Calu3 (cell line): ENCODE results near the gene FCHSD2. TPM values are rescaled to one million over a fixed set of nuclear protein-coding genes. Genes with fewer than 3 reads are reported as not detected.

Experiments
- BruUV-seq: library from RNA; stranded (reverse); fragments of 400-500 nt; replicated peaks from 2 replicates; lab custom pipeline; 2021; lab: Mats Ljungman, UMichigan
- CTCF ChIA-PET: fragments of 300-600 bp; sonication (Branson Sonifier 250); formaldehyde crosslinking; loops from one replicate; lab custom pipeline; 2022; ENCODE audit warnings: antibody characterized with exemption; lab: Charles Lee
- DNase-seq: peaks from one replicate; pipeline ENCODE4 v3.0.0; 2022
- H3K27ac Mint-ChIP-seq: one replicate; pipeline ENCODE4 v1.8.0; 2022; ENCODE audit warnings: mixed read lengths; ENCODE audit not compliant: unreplicated experiment
- H3K27me3 Mint-ChIP-seq: one replicate; pipeline ENCODE4 v1.8.0; 2022; ENCODE audit warnings: mixed read lengths; ENCODE audit not compliant: unreplicated experiment
- H3K36me3 Mint-ChIP-seq: one replicate; pipeline ENCODE4 v1.8.0; 2022; ENCODE audit warnings: mild to moderate bottlenecking, moderate library complexity, mixed read lengths; ENCODE audit not compliant: insufficient read depth, unreplicated experiment
- H3K4me1 Mint-ChIP-seq: one replicate; pipeline ENCODE4 v1.8.0; 2022; ENCODE audit warnings: mild to moderate bottlenecking, low read depth, mixed read lengths; ENCODE audit not compliant: unreplicated experiment
- H3K4me3 Mint-ChIP-seq: one replicate; pipeline ENCODE4 v1.8.0; 2022; ENCODE audit warnings: mild to moderate bottlenecking, low read depth, moderate library complexity, mixed read lengths; ENCODE audit not compliant: unreplicated experiment
- H3K9me3 Mint-ChIP-seq: one replicate; pipeline ENCODE4 v1.8.0; 2022; ENCODE audit warnings: low read depth, mixed read lengths; ENCODE audit not compliant: unreplicated experiment
- intact Hi-C: fragments of 100-400 bp; cut with micrococcal nuclease; formaldehyde crosslinking; loops from one replicate; pipeline ENCODE4 v1.10.0; 2022; ENCODE audit not compliant: unreplicated experiment
- total RNA-seq: library from RNA; stranded (reverse); gene quantifications from 2 replicates; pipeline ENCODE4 v1.2.3, GENCODE V29; 2022
- TF ChIP-seq, protein P1 (sequence below): fragments of 200-600 bp; IDR thresholded peaks from one replicate; pipeline ENCODE4 v1.8.0; 2022; ENCODE audit warnings: antibody characterized with exemption; ENCODE audit not compliant: unreplicated experiment

Gene FCHSD2
- total RNA-seq, 1 experiment from 2014 or later, result 16.2 TPM

DNA sequence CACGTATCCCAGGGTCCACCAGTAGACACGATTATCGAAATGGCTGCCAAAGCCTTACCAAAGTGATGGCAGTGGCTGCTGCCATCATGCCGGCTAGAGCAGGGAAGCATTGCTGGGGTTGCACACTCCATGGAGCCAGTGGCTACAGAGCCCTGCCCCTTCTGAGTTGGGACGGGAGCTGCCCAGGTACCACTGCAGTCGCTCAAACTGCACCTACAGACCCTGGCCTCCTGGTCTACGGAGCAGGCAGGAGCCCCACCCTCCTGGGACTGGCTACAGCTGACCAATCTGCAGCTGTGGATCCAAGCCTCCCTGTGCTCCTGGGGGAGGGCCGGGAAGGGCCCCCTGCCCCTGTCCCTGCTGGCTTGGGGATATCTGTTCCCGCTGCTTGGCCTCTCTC is 216.5 kb downstream of the FCHSD2 start:
- TF ChIP-seq, protein P1, sequence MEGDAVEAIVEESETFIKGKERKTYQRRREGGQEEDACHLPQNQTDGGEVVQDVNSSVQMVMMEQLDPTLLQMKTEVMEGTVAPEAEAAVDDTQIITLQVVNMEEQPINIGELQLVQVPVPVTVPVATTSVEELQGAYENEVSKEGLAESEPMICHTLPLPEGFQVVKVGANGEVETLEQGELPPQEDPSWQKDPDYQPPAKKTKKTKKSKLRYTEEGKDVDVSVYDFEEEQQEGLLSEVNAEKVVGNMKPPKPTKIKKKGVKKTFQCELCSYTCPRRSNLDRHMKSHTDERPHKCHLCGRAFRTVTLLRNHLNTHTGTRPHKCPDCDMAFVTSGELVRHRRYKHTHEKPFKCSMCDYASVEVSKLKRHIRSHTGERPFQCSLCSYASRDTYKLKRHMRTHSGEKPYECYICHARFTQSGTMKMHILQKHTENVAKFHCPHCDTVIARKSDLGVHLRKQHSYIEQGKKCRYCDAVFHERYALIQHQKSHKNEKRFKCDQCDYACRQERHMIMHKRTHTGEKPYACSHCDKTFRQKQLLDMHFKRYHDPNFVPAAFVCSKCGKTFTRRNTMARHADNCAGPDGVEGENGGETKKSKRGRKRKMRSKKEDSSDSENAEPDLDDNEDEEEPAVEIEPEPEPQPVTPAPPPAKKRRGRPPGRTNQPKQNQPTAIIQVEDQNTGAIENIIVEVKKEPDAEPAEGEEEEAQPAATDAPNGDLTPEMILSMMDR, result no peak
- BruUV-seq, result no TSS peak
- no peak overlapping the region for H3K27ac Mint-ChIP-seq
- no peaks in the 10 kb centered on the region for H3K36me3 Mint-ChIP-seq
- DNase-seq, result no peak
- intact Hi-C loops, result no loop called here
- no peaks in the 10 kb centered on the region for H3K4me1 Mint-ChIP-seq
- H3K4me3 Mint-ChIP-seq, result no peak overlapping the region
- CTCF ChIA-PET, result interaction anchor here (2.0 kb wide), 1 partner anchor 252 kb away, joined by 23 read pairs; no protein-coding TSS in a partner anchor
- H3K27me3 Mint-ChIP-seq, result no peaks in the 10 kb centered on the region
- H3K9me3 Mint-ChIP-seq, result no peaks in the 10 kb centered on the region

GRCh38 chr11:72924568-72925190 is 217.4 kb downstream of the FCHSD2 start:
- DNase-seq, result no peak
- intact Hi-C loops, result loop anchor here (1.0 kb wide), 1 partner anchor 254 kb away; no protein-coding TSS in a partner anchor
- H3K4me3 Mint-ChIP-seq, result no peak overlapping the region

DNA sequence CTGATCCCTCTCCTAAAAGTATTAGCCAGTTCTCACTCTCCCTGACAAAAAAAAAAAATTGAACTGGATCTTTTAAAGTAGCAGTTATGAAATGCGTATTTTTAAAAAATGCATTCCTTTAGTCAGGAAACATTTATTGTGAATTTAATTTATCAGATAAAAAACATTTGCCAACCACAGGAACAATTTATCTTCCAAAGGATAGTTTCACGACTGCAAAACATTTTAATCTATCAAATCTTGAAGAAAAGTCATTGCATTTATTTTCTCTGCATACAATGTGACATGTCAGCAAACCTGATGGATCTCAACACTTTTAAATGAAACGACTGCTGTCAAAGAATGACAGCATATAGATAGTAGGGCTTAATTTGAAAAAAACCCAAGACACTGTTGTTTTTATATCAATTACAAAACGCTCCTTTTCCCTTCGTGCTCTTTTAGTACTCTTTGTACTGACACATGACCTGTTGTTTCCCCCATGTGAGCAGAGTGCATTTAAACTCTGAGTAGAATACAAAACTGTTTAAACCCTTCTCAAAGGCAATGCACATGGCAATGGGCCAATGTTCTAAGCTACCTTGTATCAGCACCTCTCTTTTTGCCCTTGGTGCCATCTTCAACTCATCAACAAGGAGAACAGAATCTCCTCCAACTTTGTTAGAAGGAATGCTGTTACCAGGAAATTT is 220.9 kb downstream of the FCHSD2 start:
- no peak for DNase-seq
- CTCF ChIA-PET, result no interaction called here
- intact Hi-C loops, result no loop called here

More at GRCh38 chr11:72924568-72925190, 217.4 kb downstream of the FCHSD2 start:
- BruUV-seq, result no TSS peak
- TF ChIP-seq, protein P1, result no peak
- Mint-ChIP-seq H3K27me3 (no peaks in the 10 kb centered on the region), H3K9me3 (no peaks in the 10 kb centered on the region), H3K4me1 (no peaks in the 10 kb centered on the region), H3K27ac (no peak overlapping the region), H3K36me3 (no peaks in the 10 kb centered on the region)
- CTCF ChIA-PET, result interaction anchor here (0.6 to 2.0 kb wide), 11 partner anchors 103 to 597 kb away, joined by 3 to 23 read pairs (median 3); no protein-coding TSS in a partner anchor

GRCh38 chr11:72920001-72920400 is 222.1 kb downstream of the FCHSD2 start:
- no peaks in the 10 kb centered on the region for H3K36me3 Mint-ChIP-seq
- no peak overlapping the region for H3K4me3 Mint-ChIP-seq
- no peak overlapping the region for H3K27ac Mint-ChIP-seq
- TF ChIP-seq, protein P1, result no peak
- intact Hi-C loops, result no loop called here
- no peaks in the 10 kb centered on the region for H3K4me1 Mint-ChIP-seq
- CTCF ChIA-PET, result no interaction called here
- H3K27me3 Mint-ChIP-seq, result no peaks in the 10 kb centered on the region
- no peaks in the 10 kb centered on the region for H3K9me3 Mint-ChIP-seq
- DNase-seq, result no peak
- BruUV-seq, result no TSS peak

More for the DNA sequence above, 220.9 kb downstream of the FCHSD2 start:
- TF ChIP-seq, protein P1, result no peak
- no peaks in the 10 kb centered on the region for H3K27me3 Mint-ChIP-seq
- H3K36me3 Mint-ChIP-seq, result no peaks in the 10 kb centered on the region
- no peak overlapping the region for H3K4me3 Mint-ChIP-seq
- H3K9me3 Mint-ChIP-seq, result no peaks in the 10 kb centered on the region
- no peak overlapping the region for H3K27ac Mint-ChIP-seq
- no peaks in the 10 kb centered on the region for H3K4me1 Mint-ChIP-seq
- BruUV-seq, result no TSS peak
